ENCODE results near the gene RPS5.
"Not testable (repeated sequence)": the region's sequence is repeated elsewhere in the genome, so short reads cannot be mapped to it uniquely, and the experiment has no call there.

Gene RPS5

GRCh38 chr19:58407658-58408151 lies 20.6 kb downstream of the RPS5 start:
- DNase-seq, result no peak

DNA sequence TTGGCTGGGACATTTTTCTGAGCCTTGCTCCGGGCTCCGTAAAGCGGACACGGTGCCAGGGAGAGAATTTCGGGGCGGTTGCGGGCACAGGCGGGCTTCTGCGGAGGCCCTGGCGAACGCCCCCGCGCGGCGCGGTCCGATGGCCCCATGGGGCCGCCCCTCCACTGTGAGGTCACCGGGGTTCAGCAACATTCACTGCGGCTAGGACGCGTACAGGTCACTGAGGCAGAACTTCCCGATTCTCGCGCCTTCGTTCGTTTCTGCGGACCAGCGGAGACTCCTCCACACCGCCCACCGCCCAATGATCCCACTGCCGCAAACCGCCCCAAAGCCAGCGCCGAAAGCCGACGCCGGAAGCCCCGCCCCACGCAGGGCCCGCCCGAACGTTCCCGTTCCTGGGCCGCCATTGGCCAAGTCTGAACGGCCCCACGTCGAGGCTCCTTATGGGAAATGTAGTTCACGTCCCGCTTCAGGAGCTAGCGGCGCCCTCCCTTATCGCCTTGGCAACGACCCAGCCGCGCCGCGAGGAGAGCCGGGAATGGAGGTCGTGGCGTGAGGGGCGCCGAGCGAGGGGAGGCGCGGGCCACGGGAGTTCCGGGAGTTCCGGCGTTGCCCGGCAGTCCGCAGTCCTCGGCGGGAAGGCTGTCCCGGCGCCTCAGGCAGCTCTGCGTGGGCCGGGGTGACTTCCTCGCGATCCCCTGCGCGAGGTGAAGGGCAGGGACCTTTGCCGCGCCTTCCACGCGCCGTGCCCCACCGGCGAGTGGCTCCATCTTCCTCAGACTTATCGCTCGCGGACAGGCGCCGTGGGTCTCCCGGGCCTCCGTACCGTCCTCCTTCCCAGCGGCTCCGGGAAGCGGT lies 21.3 kb downstream of the RPS5 start, which contains the start of gene ZNF584:
Gene ZNF584 (plus strand): TSS at position 498 of the 858 bp plus-strand sequence. CDS start 499 bp downstream, outside the sequence.
- peak; percentile 89 for DNase-seq

DNA sequence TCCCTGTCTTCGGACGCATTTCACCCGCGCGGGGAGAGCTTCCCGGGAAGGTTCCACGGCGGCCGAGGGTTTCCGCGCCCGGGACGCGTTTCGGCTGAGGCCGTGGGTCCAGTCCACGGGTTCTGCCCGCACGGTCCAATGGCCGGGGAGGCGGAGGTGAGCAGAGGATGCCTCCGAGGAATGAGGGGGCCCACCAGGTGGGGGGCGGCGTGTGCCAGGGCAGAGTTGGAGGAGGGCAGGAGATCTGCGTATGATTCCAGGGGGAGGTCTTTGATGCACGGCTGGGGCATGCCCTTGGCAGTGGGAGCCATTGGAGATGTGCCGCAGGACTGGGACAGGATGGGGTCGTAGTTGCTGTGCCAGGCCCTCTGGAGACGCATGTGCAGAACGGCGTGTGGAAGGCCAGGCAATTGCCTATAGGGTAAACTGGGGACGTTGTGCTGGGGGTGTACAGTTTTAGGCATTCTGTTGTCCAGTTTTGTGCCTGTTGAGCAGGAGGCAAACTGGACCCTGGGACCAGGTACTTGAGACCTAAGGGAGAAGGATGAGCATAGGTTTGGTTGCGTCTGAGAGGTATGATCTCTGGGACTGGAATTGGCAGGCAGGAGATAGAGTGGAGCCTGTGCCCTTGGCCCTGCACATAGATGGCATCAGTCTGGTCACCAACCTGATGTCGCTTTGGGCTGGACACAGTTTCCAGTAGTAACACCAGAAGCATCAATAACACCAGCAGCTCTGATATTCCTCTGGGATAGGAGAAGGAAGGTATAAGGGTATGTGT lies 22.1 kb downstream of the RPS5 start:
- no peak for DNase-seq

DNA sequence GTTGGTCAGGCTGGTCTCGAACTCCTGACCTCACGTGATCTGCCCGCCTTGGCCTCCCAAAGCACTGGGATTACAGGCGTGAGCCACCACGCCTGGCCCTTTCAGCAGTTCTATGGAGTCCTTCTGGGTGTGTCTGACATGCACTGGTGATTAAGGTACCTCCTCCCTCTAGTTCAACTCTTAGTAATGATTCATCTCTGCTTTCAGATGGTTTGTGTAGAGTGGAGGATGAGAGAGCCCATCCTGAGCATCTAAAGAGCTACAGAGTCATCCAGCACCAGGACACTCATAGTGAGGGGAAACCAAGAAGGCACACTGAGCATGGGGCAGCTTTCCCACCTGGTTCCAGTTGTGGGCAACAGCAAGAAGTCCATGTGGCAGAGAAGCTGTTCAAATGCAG lies 29.5 kb downstream of the RPS5 start:
- no peak for DNase-seq

DNA sequence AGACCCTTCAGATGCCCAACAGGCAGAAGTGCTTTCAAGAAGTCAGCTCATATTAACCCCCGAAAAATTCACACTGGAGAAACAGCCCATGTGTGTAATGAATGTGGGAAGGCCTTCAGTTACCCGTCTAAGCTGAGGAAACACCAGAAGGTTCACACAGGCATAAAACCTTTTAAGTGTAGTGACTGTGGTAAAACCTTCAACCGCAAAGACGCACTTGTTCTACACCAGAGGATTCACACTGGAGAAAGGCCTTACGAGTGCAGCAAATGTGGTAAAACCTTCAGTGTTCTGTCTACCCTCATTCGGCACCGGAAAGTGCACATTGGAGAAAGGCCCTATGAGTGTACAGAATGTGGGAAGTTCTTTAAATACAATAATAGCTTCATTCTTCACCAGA lies 30.0 kb downstream of the RPS5 start:
- DNase-seq, result no peak

GRCh38 chr19:58428617-58429016 lies 41.5 kb downstream of the RPS5 start:
- no peak for DNase-seq

- no peak for DNase-seq
Observed at GRCh38 chr19:58429745-58430144, 42.7 kb downstream of the RPS5 start.

- DNase-seq, result no peak
Observed at GRCh38 chr19:58434217-58434616, 47.1 kb downstream of the RPS5 start.

- peak; percentile 99 for DNase-seq
Observed at GRCh38 chr19:58439576-58440554, 52.8 kb downstream of the RPS5 start, which contains the start of gene ZNF132. Gene ZNF132, minus strand, starts transcription at chr19:58440153. Its CDS starts 332 bp downstream, at chr19:58439821.

DNA sequence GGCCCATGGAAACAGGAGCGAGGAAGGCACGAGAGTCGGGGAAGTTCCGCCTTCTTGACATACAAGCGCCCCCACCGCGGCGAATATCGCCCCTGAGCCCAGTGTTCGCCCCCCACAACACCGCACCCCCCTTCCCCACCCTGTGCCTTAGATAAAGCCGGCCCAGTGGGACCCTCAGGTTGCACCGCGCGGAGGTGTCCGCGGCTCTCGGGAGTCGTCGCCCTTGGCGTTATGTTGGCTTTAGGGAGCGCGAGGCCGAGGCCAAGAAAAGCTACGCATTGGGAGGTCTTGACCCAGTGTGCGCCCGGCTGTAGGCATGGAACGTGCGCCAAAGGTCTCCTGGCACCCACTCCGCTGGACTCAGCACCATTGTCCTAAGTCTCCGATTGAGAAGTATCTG lies 53.5 kb downstream of the RPS5 start:
- DNase-seq, result no peak

GRCh38 chr19:58442986-58443385 lies 55.9 kb downstream of the RPS5 start:
- not testable (repeated sequence) for DNase-seq

All from NCI-H524 treated with DMSO at 0.1 percent for 48 hours (cell line).